H9 (cell line): ENCODE results near the gene SMARCC1. TPM values are rescaled to one million over a fixed set of nuclear protein-coding genes. Genes with fewer than 3 reads are reported as not detected.

Experiments
- DNase-seq: peaks from one replicate; pipeline ENCODE4 v3.0.0-alpha.2; 2017
- H2AFZ ChIP-seq: one replicate; pipeline ENCODE4 v1.6.1; 2013; ENCODE audit warnings: mild to moderate bottlenecking, low read length, control low read depth, moderate library complexity
- H2AK5ac ChIP-seq: 2 replicates; pipeline ENCODE4 v1.6.1; 2013; ENCODE audit warnings: low read length, control low read depth, mixed read lengths; ENCODE audit not compliant: insufficient read length
- H2BK120ac ChIP-seq: one replicate; pipeline ENCODE4 v1.6.1; 2013; ENCODE audit warnings: low read depth, mild to moderate bottlenecking, low read length, control low read depth, inconsistent platforms; ENCODE audit not compliant: poor library complexity, severe bottlenecking
- H2BK12ac ChIP-seq: 2 replicates; pipeline ENCODE4 v1.6.1; 2013; ENCODE audit warnings: low read length, control low read depth, mixed read lengths, low read depth; ENCODE audit not compliant: insufficient read length
- H2BK15ac ChIP-seq: 2 replicates; pipeline ENCODE4 v1.6.1; 2013; ENCODE audit warnings: low read depth, low read length, control low read depth
- H2BK20ac ChIP-seq: one replicate; pipeline ENCODE4 v1.6.1; 2013; ENCODE audit warnings: low read depth, mild to moderate bottlenecking, low read length, control low read depth, inconsistent platforms; ENCODE audit not compliant: poor library complexity, severe bottlenecking
- H2BK5ac ChIP-seq: 2 replicates; pipeline ENCODE4 v1.6.1; 2013; ENCODE audit warnings: low read length, control low read depth, mixed read lengths; ENCODE audit not compliant: insufficient read length
- H3K14ac ChIP-seq: 2 replicates; pipeline ENCODE4 v1.6.1; 2013; ENCODE audit warnings: low read length, control low read depth; ENCODE audit not compliant: insufficient read depth
- H3K18ac ChIP-seq: 2 replicates; pipeline ENCODE4 v1.6.1; 2013; ENCODE audit warnings: low read depth, mild to moderate bottlenecking, mixed read lengths, low read length, control low read depth; ENCODE audit not compliant: insufficient read length
- H3K23ac ChIP-seq: 2 replicates; pipeline ENCODE4 v1.6.1; 2013; ENCODE audit warnings: low read length, control low read depth, mixed read lengths, low read depth; ENCODE audit not compliant: insufficient read length
- H3K23me2 ChIP-seq: 2 replicates; pipeline ENCODE4 v1.6.1; 2013; ENCODE audit warnings: low read depth, mild to moderate bottlenecking, mixed read lengths, low read length, control low read depth; ENCODE audit not compliant: insufficient read length, poor library complexity, severe bottlenecking
- H3K27ac ChIP-seq: 2 replicates; pipeline ENCODE4 v1.5.1; 2013; ENCODE audit warnings: low read length, control low read depth, mixed read lengths, low read depth; ENCODE audit not compliant: insufficient read length
- H3K27me3 ChIP-seq: 2 replicates; pipeline ENCODE4 v1.6.1; 2013; ENCODE audit warnings: low read length, control low read depth, inconsistent platforms; ENCODE audit not compliant: insufficient read depth
- H3K4ac ChIP-seq: 2 replicates; pipeline ENCODE4 v1.6.1; 2013; ENCODE audit warnings: low read depth, mild to moderate bottlenecking, control low read depth, inconsistent platforms, low read length, moderate library complexity
- H3K4me1 ChIP-seq: 2 replicates; pipeline ENCODE4 v1.6.1; 2013; ENCODE audit warnings: low read length, control low read depth, inconsistent platforms; ENCODE audit not compliant: insufficient read depth
- H3K4me2 ChIP-seq: 2 replicates; pipeline ENCODE4 v1.6.1; 2013; ENCODE audit warnings: low read length, control low read depth, mixed read lengths; ENCODE audit not compliant: insufficient read length, insufficient read depth
- H3K56ac ChIP-seq: 2 replicates; pipeline ENCODE4 v1.6.1; 2013; ENCODE audit warnings: low read depth, mild to moderate bottlenecking, mixed read lengths, low read length, control low read depth; ENCODE audit not compliant: insufficient read length
- H3K79me1 ChIP-seq: 2 replicates; pipeline ENCODE4 v1.6.1; 2013; ENCODE audit warnings: low read depth, mild to moderate bottlenecking, moderate library complexity, low read length, control low read depth, inconsistent platforms; ENCODE audit not compliant: insufficient read depth, poor library complexity, severe bottlenecking
- H3K79me2 ChIP-seq: 2 replicates; pipeline ENCODE4 v1.6.1; 2013; ENCODE audit warnings: low read length, control low read depth, inconsistent platforms; ENCODE audit not compliant: insufficient read depth
- H3K9ac ChIP-seq: 2 replicates; pipeline ENCODE4 v1.6.1; 2013; ENCODE audit warnings: low read length, control low read depth, mixed read lengths; ENCODE audit not compliant: insufficient read length; ENCODE audit errors: extremely low read depth
- H3K9me3 ChIP-seq: one replicate; pipeline ENCODE4 v1.6.1; 2013; ENCODE audit warnings: low read depth, low read length, inconsistent platforms; ENCODE audit not compliant: control insufficient read depth
- H3T11ph ChIP-seq: one replicate; pipeline ENCODE4 v1.6.1; 2013; ENCODE audit warnings: mild to moderate bottlenecking, low read length, control low read depth, inconsistent platforms
- H4K20me1 ChIP-seq: one replicate; pipeline ENCODE4 v1.6.1; 2013; ENCODE audit not compliant: control insufficient read depth, insufficient read length, insufficient read depth
- H4K5ac ChIP-seq: 2 replicates; pipeline ENCODE4 v1.6.1; 2013; ENCODE audit warnings: low read depth, mild to moderate bottlenecking, mixed read lengths, low read length, control low read depth; ENCODE audit not compliant: insufficient read length
- H4K8ac ChIP-seq: replicated peaks from 2 replicates; pipeline ENCODE4 v1.6.1; 2013; ENCODE audit warnings: low read length, control low read depth, mixed read lengths, low read depth; ENCODE audit not compliant: insufficient read length
- H4K91ac ChIP-seq: 2 replicates; pipeline ENCODE4 v1.6.1; 2013; ENCODE audit warnings: low read depth, mild to moderate bottlenecking, moderate library complexity, mixed read lengths, low read length, control low read depth; ENCODE audit not compliant: insufficient read length
- H3K27ac Mint-ChIP-seq, 3 experiments: 2 replicates in 2 of 3; 3 replicates in 1 of 3; pipeline ENCODE4 v1.8.0; 2020 to 2021; ENCODE audit warnings: mixed read lengths in 3 of 3, mild to moderate bottlenecking in 1 of 3, moderate library complexity in 1 of 3
- H3K27me3 Mint-ChIP-seq: 2 replicates; pipeline ENCODE4 v1.8.0; 2021; ENCODE audit warnings: low read depth, mild to moderate bottlenecking, moderate library complexity, mixed read lengths
- H3K36me3 Mint-ChIP-seq, 3 experiments: 2 replicates in 2 of 3; 3 replicates in 1 of 3; pipeline ENCODE4 v1.8.0; 2020 to 2021; ENCODE audit warnings: low read depth in 3 of 3, mixed read lengths in 3 of 3; ENCODE audit not compliant: insufficient read depth in 1 of 3
- H3K4me1 Mint-ChIP-seq, 2 experiments: 2 replicates each; pipeline ENCODE4 v1.8.0; 2020; ENCODE audit warnings: mixed read lengths in 2 of 2
- H3K4me3 Mint-ChIP-seq, 2 experiments: 2 replicates in 1 of 2; 3 replicates in 1 of 2; pipeline ENCODE4 v1.8.0; 2020 to 2021; ENCODE audit warnings: mild to moderate bottlenecking in 2 of 2, mixed read lengths in 2 of 2, moderate library complexity in 1 of 2
- H3K9me3 Mint-ChIP-seq, 2 experiments: 2 replicates in 1 of 2; 3 replicates in 1 of 2; pipeline ENCODE4 v1.8.0; 2020; ENCODE audit warnings: mild to moderate bottlenecking in 2 of 2, mixed read lengths in 2 of 2, moderate library complexity in 1 of 2
- WGBS: extraction: QIAGEN DNeasy Blood & Tissue Kit; methylation state at CpG from one replicate; pipeline ENCODE4 v1.1.7; 2013; ENCODE audit warnings: missing lambda C conversion rate, low lambda C conversion rate, mixed read lengths; ENCODE audit not compliant: insufficient read length; ENCODE audit errors: extremely low coverage; 5-methylcytosine and 5-hydroxymethylcytosine counted together
- total RNA-seq: library from RNA; stranded (reverse); gene quantifications from 2 replicates; pipeline ENCODE4 v1.2.1, GENCODE V29; 2021
- TF ChIP-seq, protein P1 (sequence below): fragments of 200-600 bp; sonication (generic); conservative IDR thresholded peaks from 3 replicates; pipeline ENCODE4 v1.8.0; 2021; ENCODE audit warnings: antibody characterized with exemption, mild to moderate bottlenecking

The SMARCC1 gene
- total RNA-seq, 1 experiment from 2014 or later, result 274 TPM

DNA sequence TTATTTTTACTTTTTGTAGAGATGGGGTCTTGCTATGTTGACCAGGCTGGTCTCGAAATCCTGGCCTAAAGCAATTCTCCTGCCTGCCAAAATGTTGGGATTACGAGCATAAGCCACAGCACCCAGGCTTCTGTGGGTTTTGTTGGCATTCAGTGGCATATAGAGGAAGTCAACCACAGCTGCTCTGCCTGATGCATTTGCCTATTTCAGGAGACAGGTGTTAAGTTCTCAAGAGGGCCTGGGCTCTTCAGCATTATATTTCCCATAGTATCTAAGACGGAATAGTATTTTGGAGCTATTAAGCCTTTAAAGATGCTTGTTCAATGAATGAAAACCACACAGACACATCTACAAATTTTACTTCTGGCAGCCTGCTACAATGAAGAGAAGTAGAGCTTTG is 129.6 kb downstream of the SMARCC1 start:
- Histone ChIP-seq H2BK15ac (no peak overlapping the region), H4K20me1 (no peaks in the 10 kb centered on the region), H3K27ac (no peak overlapping the region), H3K4me2 (no peak overlapping the region), H2AK5ac (no peak overlapping the region), H2AFZ (no peak overlapping the region), H3K23me2 (no peaks in the 10 kb centered on the region), H3K79me2 (peaks cover 7% of the 10 kb centered on the region; the same call in 1 of the 2 replicates), H3K4me1 (no peaks in the 10 kb centered on the region), H3K27me3 (no peaks in the 10 kb centered on the region), H3K18ac (no peak overlapping the region), H3K56ac (no peak overlapping the region), H3K4ac (no peak overlapping the region), H3K14ac (no peak overlapping the region), H2BK20ac (no peak overlapping the region), H3K9ac (no peak overlapping the region), H2BK12ac (no peak overlapping the region), H3K23ac (no peak overlapping the region), H2BK5ac (no peak overlapping the region), H3K79me1 (peaks cover 11% of the 10 kb centered on the region), H4K5ac (no peak overlapping the region), H2BK120ac (no peak overlapping the region), H3T11ph (no peak overlapping the region), H4K91ac (no peak overlapping the region), H4K8ac (no peak overlapping the region), H3K9me3 (no peaks in the 10 kb centered on the region)
- no peak for DNase-seq
- TF ChIP-seq, protein P1, sequence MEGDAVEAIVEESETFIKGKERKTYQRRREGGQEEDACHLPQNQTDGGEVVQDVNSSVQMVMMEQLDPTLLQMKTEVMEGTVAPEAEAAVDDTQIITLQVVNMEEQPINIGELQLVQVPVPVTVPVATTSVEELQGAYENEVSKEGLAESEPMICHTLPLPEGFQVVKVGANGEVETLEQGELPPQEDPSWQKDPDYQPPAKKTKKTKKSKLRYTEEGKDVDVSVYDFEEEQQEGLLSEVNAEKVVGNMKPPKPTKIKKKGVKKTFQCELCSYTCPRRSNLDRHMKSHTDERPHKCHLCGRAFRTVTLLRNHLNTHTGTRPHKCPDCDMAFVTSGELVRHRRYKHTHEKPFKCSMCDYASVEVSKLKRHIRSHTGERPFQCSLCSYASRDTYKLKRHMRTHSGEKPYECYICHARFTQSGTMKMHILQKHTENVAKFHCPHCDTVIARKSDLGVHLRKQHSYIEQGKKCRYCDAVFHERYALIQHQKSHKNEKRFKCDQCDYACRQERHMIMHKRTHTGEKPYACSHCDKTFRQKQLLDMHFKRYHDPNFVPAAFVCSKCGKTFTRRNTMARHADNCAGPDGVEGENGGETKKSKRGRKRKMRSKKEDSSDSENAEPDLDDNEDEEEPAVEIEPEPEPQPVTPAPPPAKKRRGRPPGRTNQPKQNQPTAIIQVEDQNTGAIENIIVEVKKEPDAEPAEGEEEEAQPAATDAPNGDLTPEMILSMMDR, result no peak
- Mint-ChIP-seq H3K36me3 (peaks cover 16 to 53% (median 48%) of the 10 kb centered on the region in 3 experiments), H3K27ac (peak overlapping the region in 2 of 3 experiments; percentile 26 to 60; a peak in 2 of 7 replicates), H3K4me1 (no peaks in the 10 kb centered on the region), H3K4me3 (no peak overlapping the region), H3K9me3 (no peaks in the 10 kb centered on the region; a peak in 1 of 5 replicates), H3K27me3 (no peaks in the 10 kb centered on the region)
- WGBS, result no CpG with 5 or more reads among the region's 3 CpGs
